Measurements from ENCODE around the gene GNG7.
"Not testable (repeated sequence)": the region's sequence is repeated elsewhere in the genome, so short reads cannot be mapped to it uniquely, and the experiment has no call there.

DNA sequence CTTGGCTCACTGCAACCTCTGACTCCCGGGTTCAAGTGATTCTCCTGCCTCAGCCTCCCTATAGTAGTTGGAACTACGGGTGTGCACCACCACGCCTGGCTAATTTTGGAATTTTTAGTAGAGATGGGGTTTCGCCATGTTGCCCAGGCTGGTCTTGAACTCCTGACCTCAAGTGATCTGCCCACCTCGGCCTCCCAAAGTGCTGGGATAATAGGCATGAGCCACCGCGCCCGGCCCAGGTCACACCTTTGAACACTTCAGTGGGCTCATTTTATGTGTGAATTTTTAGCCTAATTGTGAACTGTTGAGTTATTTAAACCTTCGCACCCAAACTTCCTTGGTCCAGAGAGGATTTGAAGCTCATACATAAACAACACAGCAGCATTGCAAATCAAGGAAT, 138.9 kb downstream of the GNG7 start:
- TF ChIP-seq, protein P1, sequence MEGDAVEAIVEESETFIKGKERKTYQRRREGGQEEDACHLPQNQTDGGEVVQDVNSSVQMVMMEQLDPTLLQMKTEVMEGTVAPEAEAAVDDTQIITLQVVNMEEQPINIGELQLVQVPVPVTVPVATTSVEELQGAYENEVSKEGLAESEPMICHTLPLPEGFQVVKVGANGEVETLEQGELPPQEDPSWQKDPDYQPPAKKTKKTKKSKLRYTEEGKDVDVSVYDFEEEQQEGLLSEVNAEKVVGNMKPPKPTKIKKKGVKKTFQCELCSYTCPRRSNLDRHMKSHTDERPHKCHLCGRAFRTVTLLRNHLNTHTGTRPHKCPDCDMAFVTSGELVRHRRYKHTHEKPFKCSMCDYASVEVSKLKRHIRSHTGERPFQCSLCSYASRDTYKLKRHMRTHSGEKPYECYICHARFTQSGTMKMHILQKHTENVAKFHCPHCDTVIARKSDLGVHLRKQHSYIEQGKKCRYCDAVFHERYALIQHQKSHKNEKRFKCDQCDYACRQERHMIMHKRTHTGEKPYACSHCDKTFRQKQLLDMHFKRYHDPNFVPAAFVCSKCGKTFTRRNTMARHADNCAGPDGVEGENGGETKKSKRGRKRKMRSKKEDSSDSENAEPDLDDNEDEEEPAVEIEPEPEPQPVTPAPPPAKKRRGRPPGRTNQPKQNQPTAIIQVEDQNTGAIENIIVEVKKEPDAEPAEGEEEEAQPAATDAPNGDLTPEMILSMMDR (IDR thresholded peaks at IDR 0.05; ENCODE audit: low read length), result not testable (repeated sequence)
- TF ChIP-seq EZH2phosphoT487 (IDR thresholded peaks at IDR 0.05; ENCODE audit: low read length); EZH2 (optimal IDR thresholded peaks at IDR 0.05; ENCODE audit: low read depth, low read length): not testable (repeated sequence)

All from MM.1S (cell line).